Measurements from ENCODE around the gene WFS1.

WFS1 gene

DNA sequence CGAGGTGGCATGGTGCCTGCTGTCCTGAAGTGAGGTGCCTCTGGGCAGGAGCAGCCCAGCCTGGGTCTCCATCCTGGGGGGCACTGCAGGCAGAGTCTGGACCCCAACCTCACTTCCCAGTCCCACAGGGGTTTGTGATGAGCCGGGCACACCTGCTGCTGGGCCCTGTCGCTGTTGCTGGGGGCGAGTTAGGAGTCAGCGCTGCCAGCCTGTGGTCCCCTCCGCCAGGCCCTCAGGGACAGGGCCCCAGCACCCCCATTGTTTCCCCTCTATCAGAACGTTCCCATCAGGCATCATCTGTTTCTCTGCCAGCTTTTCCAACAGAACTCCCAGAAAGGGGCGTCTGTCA is 23.4 kb downstream of the WFS1 start:
- TF ChIP-seq CTCF (IDR thresholded peaks at IDR 0.05; ENCODE audit: low read depth, low read length, missing control alignments), result no peak
- H3K4me3 ChIP-seq (replicated peaks; ENCODE audit: low read depth, low read length), result no peak overlapping the region
- DNase-seq (ENCODE audit: extremely low read depth, low read depth), result no peak

DNA sequence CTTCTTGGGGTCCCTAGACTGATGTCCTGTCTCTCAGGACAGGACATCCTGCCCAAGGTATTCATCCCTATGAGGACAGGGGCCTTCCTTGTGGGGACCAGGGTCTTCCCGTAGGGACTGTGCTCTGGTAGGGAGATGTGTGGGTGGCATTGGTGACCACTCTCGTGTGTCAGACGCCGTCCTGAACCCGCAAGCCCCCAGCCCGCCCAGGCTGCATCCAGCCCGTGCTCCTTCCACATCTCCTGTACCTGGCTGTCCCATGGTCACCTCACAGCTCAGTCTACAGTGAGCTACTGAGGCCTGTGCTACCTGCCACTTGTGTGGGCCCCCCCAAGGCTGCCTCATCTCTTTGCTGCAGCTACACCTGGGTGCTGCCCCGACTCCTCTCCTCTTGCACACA is 24.0 kb downstream of the WFS1 start:
- no peak for TF ChIP-seq CTCF (IDR thresholded peaks at IDR 0.05; ENCODE audit: low read depth, low read length, missing control alignments)
- no peak for DNase-seq (ENCODE audit: extremely low read depth, low read depth)
- no peak overlapping the region for H3K4me3 ChIP-seq (replicated peaks; ENCODE audit: low read depth, low read length)

DNA sequence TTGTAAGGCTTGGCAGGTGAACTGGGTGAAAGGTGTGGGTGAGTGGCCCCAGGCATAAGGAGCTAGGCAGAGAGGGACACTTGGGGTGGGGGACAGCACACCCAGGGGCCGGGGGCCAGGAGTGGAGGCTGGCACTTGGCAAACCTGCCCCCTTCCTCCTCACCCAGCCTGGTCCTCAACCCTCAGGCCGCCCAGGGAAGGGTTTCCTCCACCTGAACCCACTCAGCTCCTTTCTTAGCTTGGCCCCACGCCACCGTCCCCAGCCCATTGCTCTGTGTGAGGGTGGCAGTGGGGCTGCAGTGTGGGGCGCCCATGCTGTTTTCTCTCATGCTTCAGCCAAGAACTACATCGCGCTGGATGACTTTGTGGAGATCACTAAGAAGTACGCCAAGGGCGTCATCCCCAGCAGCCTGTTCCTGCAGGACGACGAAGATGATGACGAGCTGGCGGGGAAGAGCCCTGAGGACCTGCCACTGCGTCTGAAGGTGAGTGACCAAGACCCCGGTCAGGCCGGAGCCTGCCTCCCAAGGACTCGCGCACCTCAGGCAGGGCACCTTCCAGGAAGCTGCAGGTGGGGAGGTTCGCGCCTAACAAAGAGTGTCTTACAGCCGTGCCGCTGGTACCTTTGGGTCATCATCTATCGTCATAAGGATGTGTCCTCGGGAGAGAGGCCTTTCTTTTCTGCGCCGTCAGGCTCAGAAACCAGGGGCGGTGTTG is 25.2 kb downstream of the WFS1 start:
- TF ChIP-seq CTCF (IDR thresholded peaks at IDR 0.05; ENCODE audit: low read depth, low read length, missing control alignments), result no peak
- no peak for DNase-seq (ENCODE audit: extremely low read depth, low read depth)
- H3K4me3 ChIP-seq (replicated peaks; ENCODE audit: low read depth, low read length), result no peak overlapping the region

GRCh38 chr4:6295495-6295894 is 25.8 kb downstream of the WFS1 start:
- TF ChIP-seq CTCF (IDR thresholded peaks at IDR 0.05; ENCODE audit: low read depth, low read length, missing control alignments), result no peak
- no peak overlapping the region for H3K4me3 ChIP-seq (replicated peaks; ENCODE audit: low read depth, low read length)
- DNase-seq (ENCODE audit: extremely low read depth, low read depth), result no peak

GRCh38 chr4:6296026-6296425 is 26.4 kb downstream of the WFS1 start:
- H3K4me3 ChIP-seq (replicated peaks; ENCODE audit: low read depth, low read length), result no peak overlapping the region
- DNase-seq (ENCODE audit: extremely low read depth, low read depth), result no peak
- no peak for TF ChIP-seq CTCF (IDR thresholded peaks at IDR 0.05; ENCODE audit: low read depth, low read length, missing control alignments)

GRCh38 chr4:6297266-6297815 is 27.7 kb downstream of the WFS1 start:
- no peak for DNase-seq (ENCODE audit: extremely low read depth, low read depth)
- no peak for TF ChIP-seq CTCF (IDR thresholded peaks at IDR 0.05; ENCODE audit: low read depth, low read length, missing control alignments)
- H3K4me3 ChIP-seq (replicated peaks; ENCODE audit: low read depth, low read length), result no peak overlapping the region

GRCh38 chr4:6298035-6298434 is 28.4 kb downstream of the WFS1 start:
- TF ChIP-seq CTCF (IDR thresholded peaks at IDR 0.05; ENCODE audit: low read depth, low read length, missing control alignments), result no peak
- no peak overlapping the region for H3K4me3 ChIP-seq (replicated peaks; ENCODE audit: low read depth, low read length)
- no peak for DNase-seq (ENCODE audit: extremely low read depth, low read depth)

All from HFF-Myc (cell line).